NCI-H774 (cell line): ENCODE data around the gene CEP250.
"Not testable (repeated sequence)": the region's sequence is repeated elsewhere in the genome, so short reads cannot be mapped to it uniquely, and the experiment has no call there.

ENCODE experiments used
- DNase-seq: peaks from one replicate; lab custom pipeline; 2025; lab: John Stamatoyannopoulos, UW

Gene CEP250

GRCh38 chr20:35527122-35527769, 71.8 kb downstream of the CEP250 start:
- no peak for DNase-seq

- DNase-seq = no peak
Measured at GRCh38 chr20:35529552-35529951, 74.2 kb downstream of the CEP250 start, which contains the start of gene C20orf173. C20orf173 (minus strand) TSS chr20:35529652; CDS start chr20:35529373, 279 bp downstream.

GRCh38 chr20:35539756-35540212, 84.4 kb downstream of the CEP250 start:
- peak; percentile 96 for DNase-seq

- DNase-seq = no peak
Measured at GRCh38 chr20:35541118-35541782, 85.9 kb downstream of the CEP250 start.

GRCh38 chr20:35541783-35542662, 86.6 kb downstream of the CEP250 start, which contains the start of gene ERGIC3:
ERGIC3 (plus strand) TSS chr20:35542078; CDS start chr20:35542098, 20 bp downstream.
- peak; percentile 94 for DNase-seq

- no peak for DNase-seq
Measured at GRCh38 chr20:35542990-35543389, 87.6 kb downstream of the CEP250 start.

- DNase-seq = no peak
Measured at GRCh38 chr20:35544436-35544835, 89.0 kb downstream of the CEP250 start.

- not testable (repeated sequence) for DNase-seq
Measured at GRCh38 chr20:35544941-35545340, 89.5 kb downstream of the CEP250 start.

GRCh38 chr20:35546127-35546526, 90.7 kb downstream of the CEP250 start:
- DNase-seq = no peak

- DNase-seq = no peak
Measured at GRCh38 chr20:35547329-35547728, 91.9 kb downstream of the CEP250 start.

- no peak for DNase-seq
Measured at GRCh38 chr20:35551503-35551902, 96.1 kb downstream of the CEP250 start.

GRCh38 chr20:35552914-35553313, 97.5 kb downstream of the CEP250 start:
- no peak for DNase-seq

GRCh38 chr20:35555461-35555860, 100.1 kb downstream of the CEP250 start:
- not testable (repeated sequence) for DNase-seq

GRCh38 chr20:35555951-35556645, 100.7 kb downstream of the CEP250 start:
- DNase-seq = no peak

- DNase-seq = no peak
Measured at GRCh38 chr20:35556871-35557270, 101.5 kb downstream of the CEP250 start.

GRCh38 chr20:35558451-35558850, 103.1 kb downstream of the CEP250 start:
- DNase-seq = no peak

- DNase-seq = no peak
Measured at GRCh38 chr20:35559042-35559693, 103.8 kb downstream of the CEP250 start.

- DNase-seq = no peak
Measured at GRCh38 chr20:35560105-35560511, 104.7 kb downstream of the CEP250 start.

- DNase-seq = no peak
Measured at GRCh38 chr20:35560541-35560940, 105.1 kb downstream of the CEP250 start.

- DNase-seq = no peak
Measured at GRCh38 chr20:35561268-35561667, 105.9 kb downstream of the CEP250 start.

GRCh38 chr20:35561671-35562070, 106.3 kb downstream of the CEP250 start:
- no peak for DNase-seq
